GM12878 (cell line): ENCODE data around the gene INHBE. TPM values are rescaled to one million over a fixed set of nuclear protein-coding genes. Genes with fewer than 3 reads are reported as not detected.

ENCODE experiments used
- ATAC-seq: fragments of 200-7000 bp; cut with Tn5 transposase; 3 replicates; pipeline ENCODE4 v1.9.1; 2020; ENCODE audit warnings: mild to moderate bottlenecking, moderate library complexity
- BruUV-seq: library from RNA; stranded (reverse); fragments of 400-500 nt; replicated peaks from 2 replicates; lab custom pipeline; 2021; lab: Mats Ljungman, UMichigan
- CTCF ChIA-PET: fragments of 300-600 bp; sonication (Branson Sonifier 250); formaldehyde crosslinking; extraction: SDS; loops from one replicate; lab custom pipeline; 2021; ENCODE audit warnings: inconsistent platforms; lab: Yijun Ruan, JAX
- POLR2A ChIA-PET: fragments of 350-600 bp; formaldehyde crosslinking; extraction: SDS; loops from one replicate; lab custom pipeline; 2021; ENCODE audit warnings: inconsistent platforms; lab: Charles Lee
- RAD21 ChIA-PET: fragments of 300-600 bp; sonication (Branson Sonifier 250); formaldehyde crosslinking; loops from one replicate; lab custom pipeline; 2023; ENCODE audit warnings: antibody characterized with exemption; ENCODE audit not compliant: unreplicated experiment; lab: Charles Lee
- SMC1A ChIA-PET: fragments of 300-600 bp; sonication (Branson Sonifier 250); formaldehyde crosslinking; loops from one replicate; lab custom pipeline; 2023; ENCODE audit not compliant: unreplicated experiment, uncharacterized antibody; lab: Charles Lee
- DNase-seq: peaks from one replicate; pipeline ENCODE4 v3.0.0-alpha.2; 2011; ENCODE audit warnings: low read depth, low spot score
- FAIRE-seq: peaks from 3 replicates; lab custom pipeline; 2011; peaks lifted over from hg19 to GRCh38; lab: Jason Lieb, UNC
- H2AFZ ChIP-seq: 2 replicates; pipeline ENCODE4 v1.6.0; 2011; ENCODE audit warnings: low read depth, low read length, control low read depth; ENCODE audit not compliant: control insufficient read depth
- H3K27ac ChIP-seq: 2 replicates; pipeline ENCODE4 v1.5.1; 2011; ENCODE audit warnings: control low read depth; ENCODE audit not compliant: control insufficient read depth, insufficient read depth
- H3K27me3 ChIP-seq, 2 experiments: replicated peaks in 1 of 2; 2 replicates each; pipeline versions ENCODE4 v1.6.0 to v1.6.1; 2011; ENCODE audit warnings: low read length in 1 of 2; ENCODE audit not compliant: control insufficient read depth in 2 of 2, insufficient read depth in 2 of 2
- H3K36me3 ChIP-seq, 2 experiments: 2 replicates each; pipeline ENCODE4 v1.5.1; 2011; ENCODE audit warnings: low read length in 1 of 2; ENCODE audit not compliant: control insufficient read depth in 2 of 2, insufficient read depth in 2 of 2
- H3K4me1 ChIP-seq: 2 replicates; pipeline ENCODE4 v1.6.1; 2011; ENCODE audit warnings: mild to moderate bottlenecking, low read length, moderate library complexity, mixed read lengths; ENCODE audit not compliant: control insufficient read depth, insufficient read depth
- H3K4me2 ChIP-seq: 2 replicates; pipeline ENCODE4 v1.6.0; 2011; ENCODE audit warnings: control low read depth; ENCODE audit not compliant: control insufficient read depth, insufficient read depth
- H3K4me3 ChIP-seq: fragments of 200-600 bp; sonication (generic); 2 replicates; pipeline ENCODE4 v1.5.1; 2016
- H3K79me2 ChIP-seq: 2 replicates; pipeline ENCODE4 v1.6.0; 2011; ENCODE audit warnings: low read length; ENCODE audit not compliant: control insufficient read depth, insufficient read depth
- H3K9ac ChIP-seq: 2 replicates; pipeline ENCODE4 v1.8.0; 2011; ENCODE audit warnings: low read length, control low read depth, mixed read lengths; ENCODE audit not compliant: control insufficient read depth, insufficient read depth
- H3K9me3 ChIP-seq: replicated peaks from 3 replicates; pipeline ENCODE4 v1.5.1; 2011; ENCODE audit warnings: mild to moderate bottlenecking, low read length; ENCODE audit not compliant: control insufficient read depth, insufficient read depth
- H4K20me1 ChIP-seq: 2 replicates; pipeline ENCODE4 v1.6.0; 2011; ENCODE audit not compliant: control insufficient read depth, insufficient read depth
- CBX3 ChIP-seq: fragments of 200-600 bp; sonication (generic); IDR thresholded peaks from 2 replicates; pipeline ENCODE4 v1.6.1; 2016; ENCODE audit warnings: low read depth, borderline replicate concordance
- GATAD2B ChIP-seq: fragments of 450-650 bp; conservative IDR thresholded peaks from 2 replicates; pipeline ENCODE4 v1.6.1; 2017; ENCODE audit warnings: low read depth, mild to moderate bottlenecking, moderate library complexity
- MLLT1 ChIP-seq: fragments of 450-650 bp; IDR thresholded peaks from 2 replicates; pipeline ENCODE4 v1.6.1; 2016; ENCODE audit warnings: mild to moderate bottlenecking
- MXI1 ChIP-seq: fragments of 150-350 bp; IDR thresholded peaks from 2 replicates; pipeline ENCODE4 v1.6.1; 2011; ENCODE audit warnings: low read depth, mild to moderate bottlenecking, inconsistent platforms, low read length, improper control_type of control experiment
- NR2C1 ChIP-seq: fragments of 450-650 bp; IDR thresholded peaks from 2 replicates; pipeline ENCODE4 v1.6.1; 2017; ENCODE audit warnings: antibody characterized with exemption, mild to moderate bottlenecking, moderate library complexity
- PAX5 ChIP-seq: IDR thresholded peaks from 2 replicates; pipeline ENCODE4 v1.6.1; 2011; ENCODE audit warnings: low read depth, low read length, borderline replicate concordance
- RBBP5 ChIP-seq: fragments of 200-600 bp; sonication (generic); conservative IDR thresholded peaks from 2 replicates; pipeline ENCODE4 v1.6.1; 2016
- RCOR1 ChIP-seq: conservative IDR thresholded peaks from 2 replicates; pipeline ENCODE4 v1.6.1; 2012; ENCODE audit warnings: low read depth, low read length, improper control_type of control experiment
- SIX5 ChIP-seq: IDR thresholded peaks from 2 replicates; pipeline ENCODE4 v1.6.1; 2011; ENCODE audit warnings: mild to moderate bottlenecking, low read depth, low read length, moderate library complexity; ENCODE audit not compliant: severe bottlenecking
- SMC3 ChIP-seq: IDR thresholded peaks from 2 replicates; pipeline ENCODE4 v1.6.1; 2011; ENCODE audit warnings: low read length, improper control_type of control experiment, borderline replicate concordance
- TAF1 ChIP-seq: IDR thresholded peaks from 2 replicates; pipeline ENCODE4 v1.6.1; 2011; ENCODE audit warnings: mild to moderate bottlenecking, low read depth, low read length, borderline replicate concordance
- TCF7 ChIP-seq: IDR thresholded peaks from 2 replicates; pipeline ENCODE4 v1.6.1; 2014; ENCODE audit warnings: antibody characterized with exemption, borderline replicate concordance
- YBX1 ChIP-seq: fragments of 450-650 bp; IDR thresholded peaks from 2 replicates; pipeline ENCODE4 v1.6.1; 2016; ENCODE audit warnings: antibody characterized with exemption
- ZNF207 ChIP-seq: fragments of 450-650 bp; IDR thresholded peaks from 2 replicates; pipeline ENCODE4 v1.6.1; 2014; ENCODE audit warnings: antibody characterized with exemption, mild to moderate bottlenecking, borderline replicate concordance
- ZNF274 ChIP-seq: IDR thresholded peaks from one replicate; pipeline ENCODE4 v1.8.0; 2011; ENCODE audit not compliant: insufficient read length, insufficient read depth
- ZSCAN29 ChIP-seq: fragments of 450-650 bp; IDR thresholded peaks from 2 replicates; pipeline ENCODE4 v1.6.1; 2017; ENCODE audit warnings: mild to moderate bottlenecking, moderate library complexity
- WGBS: methylation state at CpG from one replicate; pipeline ENCODE4 v1.1.6; 2016; ENCODE audit warnings: low lambda C conversion rate; ENCODE audit not compliant: insufficient replicate concordance, insufficient coverage; ENCODE audit errors: missing lambda C conversion rate; 5-methylcytosine and 5-hydroxymethylcytosine counted together
- in situ Hi-C: fragments of 300-500 bp; cut with MboI; formaldehyde crosslinking; loops from 9 replicates; pipeline ENCODE4 v1.14.3; 2018; ENCODE audit warnings: mixed read lengths
- intact Hi-C: fragments of 100-400 bp; cut with micrococcal nuclease; formaldehyde crosslinking; loops from one replicate; pipeline ENCODE4 v1.14.2; 2022; ENCODE audit not compliant: unreplicated experiment
- polyA plus RNA-seq, 11 experiments: library from polyadenylated mRNA; depleted of rRNA in 4 of 11; unstranded in 6 of 11; stranded (reverse) in 5 of 11; fragments of >200 nt; fragmentation: Nextera tagmentation in 4 of 11; fragmentation: Illumina TruSeq in 1 of 11; extraction: Ambion mirVana in 4 of 11; extraction: Trizol in 1 of 11; gene quantifications; 1 replicate in 1 of 11; 2 replicates in 10 of 11; pipeline versions ENCODE4 v1.2.1 to v1.2.3, GENCODE V29; 2011 to 2016; ENCODE audit warnings: inconsistent platforms in 2 of 11, missing spikeins in 2 of 11, low read depth in 1 of 11
- total RNA-seq, 4 experiments: library from RNA; depleted of rRNA in 3 of 4; stranded (reverse); fragments of >200 nt in 3 of 4; fragmentation: Illumina TruSeq in 1 of 4; extraction: Trizol in 1 of 4; gene quantifications; 2 replicates each; pipeline versions ENCODE4 v1.2.1 to v1.2.3, GENCODE V29; 2013 to 2021
- TF ChIP-seq, protein P1 (sequence below): fragments of 450-650 bp; IDR thresholded peaks from 2 replicates; pipeline ENCODE4 v1.6.1; 2017; ENCODE audit warnings: low read depth, mild to moderate bottlenecking, moderate library complexity
- TF ChIP-seq, protein P2 (sequence below): fragments of 450-650 bp; IDR thresholded peaks from 2 replicates; pipeline ENCODE4 v1.6.1; 2014; ENCODE audit warnings: mild to moderate bottlenecking
- TF ChIP-seq, protein P3 (sequence below): IDR thresholded peaks from 2 replicates; pipeline ENCODE4 v1.6.1; 2012; ENCODE audit warnings: low read depth, low read length, improper control_type of control experiment

Gene INHBE
- total and polyA plus RNA-seq, 10 of the 15 experiments (the other 5 are each of a cell fraction or from before 2014, with no cell fraction given): 0.09 to 2.5 (median 0.37) TPM

- Histone ChIP-seq H3K4me1 (peaks cover 34% of the 10 kb centered on the region), H3K9ac (peak within 1 kb of the TSS; percentile 74), H2AFZ (peak within 1 kb of the TSS; percentile 82), H3K4me3 (peak within 1 kb of the TSS; percentile 92; the same call in 1 of the 2 replicates), H3K27ac (peak within 1 kb of the TSS; percentile 85), H3K36me3 (peaks cover 1 to 7% of the 10 kb centered on the region in 2 experiments; a peak in 3 of 4 replicates), H3K9me3 (no peaks in the 10 kb centered on the region), H3K79me2 (peaks cover 41% of the 10 kb centered on the region), H3K4me2 (peak within 1 kb of the TSS; percentile 99), H4K20me1 (no peaks in the 10 kb centered on the region), H3K27me3 (no peaks in the 10 kb centered on the region)
- SMC1A ChIA-PET: interaction anchor here (0.8 to 2.7 kb wide), 6 partner anchors 19 to 283 kb away, joined by 3 to 10 read pairs (median 3); partner anchors contain the start of gene GLI1
- intact Hi-C loops (loop anchor here (5.0 to 10.0 kb wide), 2 partner anchors 43 to 275 kb away; partner anchors contain the start of genes CDK4, DDIT3, MARCHF9 and MBD6), in situ Hi-C loops (no loop called here)
- TSS peak; percentile 62 for BruUV-seq
- RAD21 ChIA-PET: interaction anchor here (0.9 to 1.6 kb wide), 4 partner anchors 21 to 386 kb away, joined by 3 to 7 read pairs (median 3); partner anchors contain the start of genes DCTN2 and GLI1
- ATAC-seq (peak; percentile 52), FAIRE-seq (peak; percentile 7), DNase-seq (peak; percentile 51)
- WGBS: 2% methylated on average over 6 of the region's 6 CpGs
- POLR2A ChIA-PET: interaction anchor here (0.6 to 1.7 kb wide), 6 partner anchors 14 to 134 kb away, joined by 3 to 7 read pairs (median 4); partner anchors contain the start of gene DDIT3
- CTCF ChIA-PET: interaction anchor here (0.6 to 8.1 kb wide), 5 partner anchors 8 to 365 kb away, joined by 3 to 114 read pairs (median 4); partner anchors contain the start of genes GLI1 and INHBE
- TF ChIP-seq, protein P1, sequence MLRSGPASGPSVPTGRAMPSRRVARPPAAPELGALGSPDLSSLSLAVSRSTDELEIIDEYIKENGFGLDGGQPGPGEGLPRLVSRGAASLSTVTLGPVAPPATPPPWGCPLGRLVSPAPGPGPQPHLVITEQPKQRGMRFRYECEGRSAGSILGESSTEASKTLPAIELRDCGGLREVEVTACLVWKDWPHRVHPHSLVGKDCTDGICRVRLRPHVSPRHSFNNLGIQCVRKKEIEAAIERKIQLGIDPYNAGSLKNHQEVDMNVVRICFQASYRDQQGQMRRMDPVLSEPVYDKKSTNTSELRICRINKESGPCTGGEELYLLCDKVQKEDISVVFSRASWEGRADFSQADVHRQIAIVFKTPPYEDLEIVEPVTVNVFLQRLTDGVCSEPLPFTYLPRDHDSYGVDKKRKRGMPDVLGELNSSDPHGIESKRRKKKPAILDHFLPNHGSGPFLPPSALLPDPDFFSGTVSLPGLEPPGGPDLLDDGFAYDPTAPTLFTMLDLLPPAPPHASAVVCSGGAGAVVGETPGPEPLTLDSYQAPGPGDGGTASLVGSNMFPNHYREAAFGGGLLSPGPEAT: no peak
- TF ChIP-seq, protein P2, sequence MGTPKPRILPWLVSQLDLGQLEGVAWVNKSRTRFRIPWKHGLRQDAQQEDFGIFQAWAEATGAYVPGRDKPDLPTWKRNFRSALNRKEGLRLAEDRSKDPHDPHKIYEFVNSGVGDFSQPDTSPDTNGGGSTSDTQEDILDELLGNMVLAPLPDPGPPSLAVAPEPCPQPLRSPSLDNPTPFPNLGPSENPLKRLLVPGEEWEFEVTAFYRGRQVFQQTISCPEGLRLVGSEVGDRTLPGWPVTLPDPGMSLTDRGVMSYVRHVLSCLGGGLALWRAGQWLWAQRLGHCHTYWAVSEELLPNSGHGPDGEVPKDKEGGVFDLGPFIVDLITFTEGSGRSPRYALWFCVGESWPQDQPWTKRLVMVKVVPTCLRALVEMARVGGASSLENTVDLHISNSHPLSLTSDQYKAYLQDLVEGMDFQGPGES: no peak
- TF ChIP-seq MLLT1 (no peak), RCOR1 (no peak), PAX5 (no peak), NR2C1 (no peak), MXI1 (no peak), SMC3 (no peak), ZNF207 (no peak), TAF1 (no peak), TCF7 (no peak), YBX1 (no peak), ZNF274 (no peak), RBBP5 (no peak), CBX3 (no peak), ZSCAN29 (no peak), SIX5 (no peak), GATAD2B (no peak)
- TF ChIP-seq, protein P3, sequence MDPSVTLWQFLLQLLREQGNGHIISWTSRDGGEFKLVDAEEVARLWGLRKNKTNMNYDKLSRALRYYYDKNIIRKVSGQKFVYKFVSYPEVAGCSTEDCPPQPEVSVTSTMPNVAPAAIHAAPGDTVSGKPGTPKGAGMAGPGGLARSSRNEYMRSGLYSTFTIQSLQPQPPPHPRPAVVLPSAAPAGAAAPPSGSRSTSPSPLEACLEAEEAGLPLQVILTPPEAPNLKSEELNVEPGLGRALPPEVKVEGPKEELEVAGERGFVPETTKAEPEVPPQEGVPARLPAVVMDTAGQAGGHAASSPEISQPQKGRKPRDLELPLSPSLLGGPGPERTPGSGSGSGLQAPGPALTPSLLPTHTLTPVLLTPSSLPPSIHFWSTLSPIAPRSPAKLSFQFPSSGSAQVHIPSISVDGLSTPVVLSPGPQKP: no peak
These were observed 24.4 kb downstream of the INHBE start, which contains the start of gene ARHGAP9 for GRCh38 chr12:57479376-57480115. Gene ARHGAP9, minus strand, starts transcription at chr12:57479866. Its CDS starts 460 bp downstream, at chr12:57479406.
